HepG2 (cell line): Measurements from ENCODE around the gene POLR2F. TPM values are rescaled to one million over a fixed set of nuclear protein-coding genes. Genes with fewer than 3 reads are reported as not detected.

Experiments
- CBX2 ChIP-seq, 2 experiments: fragments of 200-600 bp in 1 of 2; sonication (generic); formaldehyde crosslinking in 1 of 2; IDR thresholded peaks; 2 replicates each; pipeline versions ENCODE4 v1.7.0 to v1.8.1; 2018 to 2022; ENCODE audit warnings: low read depth in 2 of 2, low read length in 1 of 2, mild to moderate bottlenecking in 1 of 2, missing genetic modification reagents in 1 of 2
- ETS1 ChIP-seq: sonication (generic); formaldehyde crosslinking; IDR thresholded peaks from 2 replicates; pipeline ENCODE4 v1.4.0; 2020; ENCODE audit warnings: missing genetic modification reagents
- ETV5 ChIP-seq: IDR thresholded peaks from 2 replicates; pipeline ENCODE4 v1.6.1; 2018; ENCODE audit warnings: missing biosample characterization, missing genetic modification reagents, inconsistent platforms, borderline replicate concordance
- HDAC6 ChIP-seq: fragments of 200-600 bp; sonication (generic); IDR thresholded peaks from 2 replicates; pipeline ENCODE4 v1.7.0; 2017; ENCODE audit warnings: mild to moderate bottlenecking, antibody characterized with exemption, low read length, low read depth
- HOMEZ ChIP-seq: IDR thresholded peaks from 2 replicates; pipeline ENCODE4 v1.6.1; 2016; ENCODE audit warnings: low read depth
- KLF11 ChIP-seq: IDR thresholded peaks from 2 replicates; pipeline ENCODE4 v1.6.1; 2016; ENCODE audit warnings: missing compliant biosample characterization
- PBX3 ChIP-seq: sonication (generic); formaldehyde crosslinking; IDR thresholded peaks from 2 replicates; pipeline ENCODE4 v1.8.1; 2023; ENCODE audit warnings: missing genetic modification reagents, inconsistent platforms, borderline replicate concordance
- PLSCR1 ChIP-seq: sonication (generic); formaldehyde crosslinking; IDR thresholded peaks from 2 replicates; pipeline ENCODE4 v1.5.0; 2020; ENCODE audit warnings: missing genetic modification reagents, mild to moderate bottlenecking, borderline replicate concordance
- PRDM4 ChIP-seq: sonication (generic); formaldehyde crosslinking; IDR thresholded peaks from 2 replicates; pipeline ENCODE4 v1.9.0; 2021; ENCODE audit warnings: missing genetic modification reagents, borderline replicate concordance
- SRSF9 ChIP-seq: fragments of 200-400 bp; formaldehyde crosslinking; IDR thresholded peaks from 2 replicates; pipeline ENCODE4 v1.6.1; 2018; ENCODE audit warnings: borderline replicate concordance, mild to moderate bottlenecking, low read depth, low read length; ENCODE audit not compliant: insufficient read depth, poor library complexity, severe bottlenecking
- ZNF207 ChIP-seq: fragments of 450-650 bp; IDR thresholded peaks from 2 replicates; pipeline ENCODE4 v1.6.1; 2016; ENCODE audit warnings: antibody characterized with exemption, borderline replicate concordance
- ZNF225 ChIP-seq: sonication (generic); formaldehyde crosslinking; IDR thresholded peaks from 2 replicates; pipeline ENCODE4 v1.4.0; 2020; ENCODE audit warnings: mild to moderate bottlenecking, missing genetic modification reagents
- ZNF264 ChIP-seq: sonication (generic); formaldehyde crosslinking; IDR thresholded peaks from 2 replicates; pipeline ENCODE4 v1.4.0; 2020; ENCODE audit warnings: missing genetic modification reagents
- ZNF292 ChIP-seq: sonication (generic); formaldehyde crosslinking; IDR thresholded peaks from 2 replicates; pipeline ENCODE4 v1.8.1; 2022; ENCODE audit warnings: mild to moderate bottlenecking, low read depth, missing genetic modification reagents, borderline replicate concordance
- ZNF468 ChIP-seq: sonication (generic); formaldehyde crosslinking; IDR thresholded peaks from 2 replicates; pipeline ENCODE4 v1.8.0; 2022; ENCODE audit warnings: mild to moderate bottlenecking, moderate library complexity, missing genetic modification reagents
- ZNF574 ChIP-seq: sonication (generic); formaldehyde crosslinking; IDR thresholded peaks from 2 replicates; pipeline ENCODE4 v1.4.0; 2020; ENCODE audit warnings: missing genetic modification reagents
- ZNF724P ChIP-seq: sonication (generic); formaldehyde crosslinking; IDR thresholded peaks from 2 replicates; pipeline ENCODE4 v1.8.0; 2022; ENCODE audit warnings: missing genetic modification reagents, borderline replicate concordance
- ZNF773 ChIP-seq: sonication (generic); formaldehyde crosslinking; IDR thresholded peaks from 2 replicates; pipeline ENCODE4 v1.4.0; 2020; ENCODE audit warnings: missing genetic modification reagents, borderline replicate concordance
- polyA plus RNA-seq, 8 experiments: library from polyadenylated mRNA; depleted of rRNA in 3 of 8; stranded (reverse) in 7 of 8; unstranded in 1 of 8; fragments of >200 nt; fragmentation: Illumina TruSeq in 4 of 8; extraction: Trizol in 4 of 8; gene quantifications; 2 replicates each; pipeline versions ENCODE4 v1.2.1 to v1.2.3, GENCODE V29; 2011 to 2016; ENCODE audit warnings: low read depth in 4 of 8, missing spikeins in 1 of 8, mixed read lengths in 1 of 8; ENCODE audit not compliant: insufficient read depth in 1 of 8
- total RNA-seq, 5 experiments: library from RNA; depleted of rRNA; stranded (reverse); fragments of >200 nt; fragmentation: Illumina TruSeq; extraction: Trizol; gene quantifications; 2 replicates each; pipeline ENCODE4 v1.2.3, GENCODE V29; 2016; ENCODE audit warnings: low read depth in 1 of 5

The POLR2F gene
- total and polyA plus RNA-seq, 2 of the 13 experiments (the other 11 are each of a cell fraction or from before 2014, with no cell fraction given), result 135 to 158 TPM

- TF ChIP-seq CBX2 (IDR thresholded peaks at IDR 0.05; ENCODE audit: low read depth, low read length), result no peak
- no peak for TF ChIP-seq CBX2 (CRISPR knock-in tag; IDR thresholded peaks at IDR 0.05; ENCODE audit: low read depth)
- TF ChIP-seq ZNF574 (CRISPR knock-in tag), result peak; percentile 75
- TF ChIP-seq ZNF724P (CRISPR knock-in tag), result no peak
- TF ChIP-seq SRSF9, result no peak
- TF ChIP-seq ZNF207, result no peak
- no peak for TF ChIP-seq HDAC6
- TF ChIP-seq ZNF468 (CRISPR knock-in tag), result no peak
- TF ChIP-seq PBX3 (CRISPR knock-in tag), result no peak
- TF ChIP-seq KLF11, result no peak; the same call in 1 of the 2 replicates
- TF ChIP-seq ZNF264 (CRISPR knock-in tag), result no peak
- no peak for TF ChIP-seq ZNF292 (CRISPR knock-in tag)
- no peak for TF ChIP-seq PLSCR1 (CRISPR knock-in tag)
- no peak for TF ChIP-seq PRDM4 (CRISPR knock-in tag)
- peak; percentile 56; the same call in 1 of the 2 replicates for TF ChIP-seq ETV5 (CRISPR knock-in tag)
- no peak for TF ChIP-seq ZNF225 (CRISPR knock-in tag)
- no peak for TF ChIP-seq ETS1 (CRISPR knock-in tag)
- TF ChIP-seq ZNF773 (CRISPR knock-in tag), result no peak
- TF ChIP-seq HOMEZ (CRISPR knock-in tag), result 0 out of 2 replicates have a peak, but pooled peaks have one; percentile 52
Observed at GRCh38 chr22:37933711-37934376, 19.7 kb upstream of the POLR2F start (continued).
